ENCODE measurements around the gene CACNG4.

CACNG4 gene

DNA sequence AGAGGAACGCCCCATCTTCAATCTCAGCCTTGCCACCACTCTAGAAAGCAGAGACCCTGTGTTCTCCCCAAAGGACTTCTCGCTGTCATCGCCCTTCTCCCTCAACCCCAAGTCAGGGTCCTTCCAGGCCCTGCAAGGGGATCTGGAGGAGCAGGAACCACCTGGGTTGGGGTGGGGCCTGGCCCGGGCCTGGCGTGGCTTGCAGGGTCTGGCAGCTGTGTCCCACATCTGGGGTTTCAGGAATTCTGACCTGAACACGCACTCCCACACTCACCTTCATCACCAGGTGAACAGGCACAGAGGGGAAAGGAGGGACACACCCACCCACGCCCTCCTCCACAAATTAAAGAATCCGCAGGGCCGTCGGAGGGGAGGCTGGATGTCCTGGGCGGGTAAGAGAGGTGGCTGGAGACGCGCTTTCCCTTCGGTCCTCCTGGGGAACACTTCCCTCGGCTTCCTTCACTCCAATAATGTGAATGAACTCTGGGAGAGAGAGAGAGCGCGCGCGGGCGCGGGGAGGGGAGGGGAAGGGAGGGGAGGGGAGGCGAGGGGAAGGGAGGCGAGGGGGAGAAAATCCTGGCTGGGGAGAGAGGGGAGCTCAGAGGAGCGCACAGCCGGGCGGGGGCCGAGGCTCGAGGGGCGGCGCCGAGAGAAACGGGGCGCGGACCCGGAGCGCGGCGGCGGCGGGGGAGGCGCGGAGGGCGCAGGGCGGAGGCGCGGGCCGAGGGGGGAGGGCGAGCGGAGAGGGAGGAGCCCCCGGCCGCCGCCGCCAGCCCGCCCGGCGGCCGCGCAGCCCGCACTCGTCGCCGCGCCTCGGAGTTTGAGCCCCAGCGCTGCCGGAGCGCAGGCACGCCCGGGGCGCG is at the start of gene CACNG4:
Gene CACNG4, plus strand, starts transcription at position 799 of the 863 bp plus-strand sequence. CDS start 205 bp downstream, outside the sequence.
- no peak for DNase-seq (ENCODE audit: low spot score)

DNA sequence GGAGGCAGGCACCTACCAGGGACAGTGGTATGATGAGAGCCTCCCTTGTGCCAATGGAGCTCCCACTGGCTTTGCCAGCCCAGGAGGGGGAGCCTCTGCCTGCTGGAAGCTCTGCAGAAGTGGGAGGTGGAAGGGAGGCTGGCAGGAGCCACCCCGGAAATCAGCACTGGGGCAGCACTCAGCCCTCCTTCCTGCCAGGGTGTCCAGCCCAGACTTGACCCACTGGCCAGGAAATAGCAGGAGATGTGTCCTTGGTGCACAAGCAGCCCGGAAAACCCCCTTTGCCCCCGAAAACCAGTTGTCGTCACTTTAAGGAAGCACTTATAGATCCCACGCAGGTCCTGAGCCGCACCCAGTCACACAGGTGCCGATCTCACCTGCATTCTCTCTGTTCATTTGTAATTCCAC is 49.3 kb upstream of the CACNG4 start:
- peak; percentile 56 for DNase-seq (ENCODE audit: low spot score)

DNA sequence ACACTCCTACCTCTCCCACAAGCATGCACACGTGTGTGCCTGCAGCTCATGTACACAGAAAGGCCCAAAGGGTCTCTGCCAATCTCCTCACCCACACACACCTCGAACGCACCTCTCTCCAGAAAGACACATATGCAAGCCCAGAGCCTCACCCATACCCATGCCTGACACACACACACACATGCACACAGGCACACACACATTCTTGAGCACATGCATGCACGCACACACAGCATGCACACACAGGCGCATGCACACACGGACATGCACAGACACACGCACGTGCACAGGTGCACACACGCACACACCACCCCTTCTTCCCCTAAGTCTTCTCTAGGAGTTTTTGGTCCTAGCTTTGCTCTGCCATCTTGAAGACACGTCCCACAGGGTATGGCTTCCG is 48.7 kb upstream of the CACNG4 start:
- DNase-seq (ENCODE audit: low spot score): no peak

DNA sequence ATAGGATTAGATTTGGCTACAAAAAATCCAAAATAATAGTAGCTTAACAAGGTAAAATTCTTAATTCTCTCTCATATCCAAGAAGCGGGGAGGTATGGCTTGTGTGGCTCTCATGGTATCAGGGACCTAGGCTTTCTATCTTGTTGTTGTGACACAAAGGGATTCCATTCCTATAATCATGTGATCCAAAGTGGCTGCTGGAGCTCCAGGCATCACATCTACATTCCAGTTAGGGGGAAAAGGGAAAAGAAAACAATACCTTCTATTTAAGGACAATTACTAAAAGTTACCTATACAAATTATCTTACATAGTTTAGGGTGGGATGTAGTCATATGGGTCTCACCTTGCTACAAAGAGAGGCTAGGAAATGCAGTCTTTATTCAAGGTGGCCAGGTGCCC is 47.6 kb upstream of the CACNG4 start:
- no peak for DNase-seq (ENCODE audit: low spot score)

DNA sequence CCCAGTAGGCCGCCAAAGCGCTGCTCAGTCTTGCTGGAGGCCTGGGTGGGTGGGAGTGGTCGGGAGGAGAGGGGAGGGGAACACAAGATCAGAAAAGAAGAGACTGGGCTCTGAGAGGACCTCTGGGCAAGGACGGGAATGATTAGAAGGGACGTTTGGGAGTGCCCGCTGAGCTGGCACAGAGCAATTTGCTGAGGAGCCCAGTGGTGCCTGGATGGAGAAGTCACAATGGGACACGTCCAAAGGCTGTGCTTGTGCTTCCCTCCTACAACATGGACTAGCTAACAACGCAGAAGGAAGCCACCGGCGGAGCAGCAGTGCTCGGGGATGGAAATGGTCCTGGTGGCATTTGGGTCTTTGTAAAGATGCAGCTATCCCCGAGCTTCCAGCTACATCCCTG is 45.6 kb upstream of the CACNG4 start:
- DNase-seq (ENCODE audit: low spot score): no peak

DNA sequence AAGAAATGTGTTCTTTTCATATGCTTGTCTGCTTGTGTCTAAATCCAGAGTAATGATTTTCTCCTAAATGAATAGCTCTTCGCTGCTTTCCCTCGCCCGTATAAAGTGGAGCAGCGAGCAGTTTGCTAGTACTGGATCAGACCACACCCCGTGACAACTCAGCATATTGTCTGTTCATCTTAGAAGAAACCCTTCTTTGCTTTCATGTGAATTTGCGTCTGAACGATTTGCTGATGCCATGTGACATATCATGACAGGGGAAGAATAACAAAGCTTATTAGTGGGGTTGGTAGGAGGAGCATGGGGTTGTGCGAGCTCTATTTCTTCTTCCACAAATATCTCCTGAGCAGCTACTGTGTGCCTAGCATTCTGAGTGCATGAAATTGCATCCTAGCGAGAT is 44.1 kb upstream of the CACNG4 start:
- DNase-seq (ENCODE audit: low spot score): no peak

DNA sequence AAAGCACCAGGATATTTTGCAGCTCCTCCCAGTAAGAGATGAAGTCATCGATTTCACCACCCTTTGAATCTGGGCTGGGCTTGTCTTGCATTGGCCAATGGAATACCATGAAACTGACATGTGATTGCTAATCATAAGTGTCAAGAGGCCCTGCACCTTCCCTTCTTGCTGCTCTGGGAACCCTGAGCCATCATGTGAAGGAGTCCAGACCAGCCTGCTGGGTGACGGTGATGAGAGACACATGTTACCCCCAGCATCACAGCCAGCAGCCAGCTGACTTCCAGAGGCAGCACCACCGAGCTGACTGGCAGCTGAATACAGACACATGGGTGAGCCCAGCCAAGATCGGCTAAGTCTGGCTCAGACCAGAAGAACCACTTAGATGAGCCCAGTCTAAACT is 43.6 kb upstream of the CACNG4 start:
- no peak for DNase-seq (ENCODE audit: low spot score)

DNA sequence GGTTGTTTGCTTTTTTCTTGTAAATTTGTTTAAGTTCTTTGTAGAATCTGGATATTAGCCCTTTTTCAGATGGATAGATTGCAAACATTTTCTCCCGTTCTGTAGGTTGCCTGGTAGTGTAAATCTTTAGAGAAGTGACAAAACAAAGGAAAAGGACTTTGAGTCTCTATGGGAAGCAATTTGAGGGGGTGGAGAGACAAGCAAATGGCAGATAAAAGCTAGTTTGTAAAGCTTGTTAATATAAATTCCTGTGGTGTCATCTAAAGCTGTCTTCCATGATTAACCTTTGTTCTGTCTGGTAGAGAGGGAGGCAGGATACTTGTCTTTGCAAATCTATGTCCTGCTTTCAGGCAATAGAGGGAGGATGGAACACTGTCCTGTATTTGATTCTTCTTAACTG is 40.6 kb upstream of the CACNG4 start:
- no peak for DNase-seq (ENCODE audit: low spot score)

DNA sequence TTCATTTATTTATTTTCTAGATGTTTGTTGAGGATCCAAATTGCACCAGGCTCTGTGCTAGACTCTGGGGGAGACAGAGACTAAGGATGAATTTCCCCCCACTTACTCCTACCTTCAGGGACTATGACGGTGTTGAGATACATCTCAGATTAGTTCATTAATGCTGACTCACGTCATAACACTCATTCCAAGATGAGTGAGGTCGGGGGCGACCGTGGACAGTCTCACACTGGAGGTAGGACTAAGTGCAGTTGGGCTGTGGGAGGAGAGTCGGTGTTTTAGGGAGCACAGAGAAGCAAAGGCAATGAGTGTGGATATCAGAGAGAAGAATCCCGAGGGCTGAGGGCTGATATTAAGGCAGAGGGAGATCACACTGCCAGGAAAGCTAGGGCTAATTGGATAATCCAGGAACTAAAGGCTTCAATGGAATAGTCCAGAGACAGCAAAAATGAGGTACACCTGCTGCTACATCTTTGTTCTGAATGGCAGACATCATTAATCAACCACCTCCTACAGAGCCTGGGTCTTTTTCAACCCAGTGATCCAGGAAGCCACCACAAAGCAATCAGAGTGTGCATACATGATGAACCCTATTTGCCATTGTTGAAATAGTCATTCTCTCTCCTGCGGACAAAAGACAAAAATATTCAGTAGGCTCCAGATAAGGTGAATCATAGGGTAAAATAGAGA is 38.6 kb upstream of the CACNG4 start:
- DNase-seq (ENCODE audit: low spot score): no peak

DNA sequence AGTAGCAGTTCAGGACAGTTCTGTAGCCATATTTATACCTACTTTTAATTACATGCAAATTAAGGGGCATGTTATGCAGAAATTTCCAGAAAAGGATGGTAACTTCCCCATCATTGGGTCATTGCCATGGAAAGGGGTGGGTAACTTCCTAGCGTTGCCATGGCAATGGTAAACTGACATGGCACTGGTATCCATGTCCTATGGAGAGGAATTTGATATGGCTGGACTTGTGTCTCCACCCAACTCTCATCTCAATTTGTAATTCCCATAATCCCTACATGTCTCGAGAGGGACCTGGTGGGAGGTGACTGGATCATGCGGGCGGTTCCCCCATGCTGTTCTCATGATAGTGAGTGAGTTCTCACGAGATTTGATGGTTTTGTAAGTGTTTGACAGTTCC is 35.6 kb upstream of the CACNG4 start:
- DNase-seq (ENCODE audit: low spot score): no peak

DNA sequence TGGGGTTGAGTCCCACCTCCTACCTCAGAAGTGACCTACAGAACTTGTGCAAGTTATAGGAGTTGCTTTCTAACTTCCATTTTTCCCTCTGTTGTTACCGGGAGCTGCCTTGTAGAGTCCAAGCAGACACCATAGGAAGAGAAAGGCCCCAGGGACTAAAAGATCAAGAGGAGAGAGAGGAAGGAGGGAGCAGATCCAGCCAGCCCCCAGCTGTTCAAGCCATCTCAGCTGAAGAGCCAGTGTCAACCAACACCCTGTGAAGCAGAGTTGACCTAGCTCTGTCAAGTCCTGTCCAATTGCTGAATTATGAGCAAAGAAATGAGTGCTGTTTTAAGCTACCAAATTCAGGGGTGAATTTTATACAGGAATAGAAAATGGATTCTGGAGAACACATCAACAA is 34.9 kb upstream of the CACNG4 start:
- DNase-seq (ENCODE audit: low spot score): no peak

DNA sequence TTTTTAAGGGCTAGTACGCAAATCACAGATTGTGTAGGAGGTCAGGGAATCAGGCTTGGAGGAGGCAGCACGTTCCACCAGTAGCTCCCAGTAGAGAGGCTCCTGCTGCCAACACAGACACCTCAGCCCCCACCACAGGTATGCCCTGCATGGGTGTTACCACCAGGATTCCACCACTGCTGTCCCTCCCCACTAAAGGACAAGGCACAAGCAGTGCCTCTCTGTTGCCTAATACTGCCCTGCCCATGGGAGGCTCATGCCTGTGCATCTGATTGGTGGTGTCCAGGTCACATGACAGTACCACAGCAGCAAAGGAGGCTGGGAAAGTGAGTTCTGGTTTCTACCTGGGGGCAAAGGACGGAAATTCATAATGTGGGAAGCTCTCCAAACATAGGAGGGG is 33.6 kb upstream of the CACNG4 start:
- DNase-seq (ENCODE audit: low spot score): no peak

DNA sequence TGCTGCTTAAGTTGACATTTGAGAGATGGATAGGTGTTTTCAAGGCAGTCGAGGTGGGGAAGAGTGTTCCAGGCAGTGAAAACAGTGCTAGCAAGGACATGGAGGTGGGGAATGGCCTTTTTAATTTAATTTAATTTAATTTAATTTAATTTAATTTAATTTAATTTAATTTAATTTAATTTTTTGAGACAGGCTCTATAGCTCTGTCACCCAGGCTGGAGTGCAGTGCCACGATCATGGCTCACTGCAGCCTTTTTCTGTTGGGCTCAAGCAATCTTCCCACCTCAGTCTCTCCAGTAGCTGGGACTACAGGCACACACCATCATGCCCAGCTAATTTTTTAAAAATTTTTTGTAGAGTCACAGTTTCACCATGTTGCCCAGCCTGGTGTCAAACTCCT is 32.2 kb upstream of the CACNG4 start:
- no peak for DNase-seq (ENCODE audit: low spot score)

DNA sequence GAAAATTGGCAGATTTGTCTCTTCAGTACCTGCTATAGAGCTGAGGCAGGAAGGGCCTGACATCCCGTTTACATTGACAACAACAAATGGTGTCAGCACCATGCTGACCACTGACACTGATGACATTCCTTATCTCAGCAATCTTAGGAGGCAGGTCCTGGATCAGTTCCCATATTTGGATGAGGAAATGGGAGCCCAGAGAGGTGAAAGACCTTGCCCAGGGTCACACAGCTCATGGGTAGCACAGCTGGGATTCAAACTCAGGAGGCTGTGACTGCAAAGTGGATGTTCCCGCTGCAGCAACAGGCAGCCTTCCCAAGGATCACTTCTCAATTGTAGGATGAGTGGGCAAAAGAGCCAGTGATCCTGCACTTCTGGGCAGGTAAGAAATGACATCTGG is 30.5 kb upstream of the CACNG4 start:
- DNase-seq (ENCODE audit: low spot score): no peak

DNA sequence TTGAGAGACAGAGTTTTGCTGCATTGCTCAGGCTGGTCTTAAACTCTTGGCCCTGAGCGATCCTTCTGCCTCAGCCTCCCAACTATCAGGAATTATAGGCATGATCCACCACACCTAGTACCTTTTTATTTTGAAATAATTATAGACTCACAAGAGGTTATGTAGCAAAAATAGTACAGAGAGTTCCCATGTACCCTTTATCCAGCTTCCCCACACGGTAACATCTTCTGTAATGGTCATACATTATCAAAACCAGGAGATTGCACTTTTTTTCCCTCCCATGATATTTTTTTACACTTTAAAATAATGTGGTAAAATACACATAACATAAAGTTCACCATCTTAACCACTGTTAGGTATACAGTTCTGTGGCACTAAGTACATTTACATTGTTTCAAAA is 28.8 kb upstream of the CACNG4 start:
- no peak for DNase-seq (ENCODE audit: low spot score)

DNA sequence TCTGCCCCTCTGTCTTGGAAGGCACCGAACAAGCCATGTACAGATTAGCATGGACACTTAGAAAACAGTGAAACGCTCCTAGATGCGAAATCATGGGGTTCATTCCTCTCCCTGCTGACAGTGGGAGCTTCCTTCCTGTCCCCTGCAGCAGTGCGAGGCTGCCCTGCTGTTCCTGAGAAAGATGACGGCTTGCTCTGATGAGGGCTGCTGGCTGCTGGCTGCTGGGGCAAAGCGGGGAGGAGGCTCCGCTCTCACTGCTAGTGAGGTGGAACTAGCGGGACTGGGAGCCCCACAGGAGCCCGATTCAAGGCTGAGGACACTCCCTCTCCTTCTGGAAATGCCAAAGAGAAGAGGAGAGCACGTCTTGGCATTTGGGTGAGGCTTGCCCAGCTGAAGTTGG is 25.9 kb upstream of the CACNG4 start:
- DNase-seq (ENCODE audit: low spot score): no peak

DNA sequence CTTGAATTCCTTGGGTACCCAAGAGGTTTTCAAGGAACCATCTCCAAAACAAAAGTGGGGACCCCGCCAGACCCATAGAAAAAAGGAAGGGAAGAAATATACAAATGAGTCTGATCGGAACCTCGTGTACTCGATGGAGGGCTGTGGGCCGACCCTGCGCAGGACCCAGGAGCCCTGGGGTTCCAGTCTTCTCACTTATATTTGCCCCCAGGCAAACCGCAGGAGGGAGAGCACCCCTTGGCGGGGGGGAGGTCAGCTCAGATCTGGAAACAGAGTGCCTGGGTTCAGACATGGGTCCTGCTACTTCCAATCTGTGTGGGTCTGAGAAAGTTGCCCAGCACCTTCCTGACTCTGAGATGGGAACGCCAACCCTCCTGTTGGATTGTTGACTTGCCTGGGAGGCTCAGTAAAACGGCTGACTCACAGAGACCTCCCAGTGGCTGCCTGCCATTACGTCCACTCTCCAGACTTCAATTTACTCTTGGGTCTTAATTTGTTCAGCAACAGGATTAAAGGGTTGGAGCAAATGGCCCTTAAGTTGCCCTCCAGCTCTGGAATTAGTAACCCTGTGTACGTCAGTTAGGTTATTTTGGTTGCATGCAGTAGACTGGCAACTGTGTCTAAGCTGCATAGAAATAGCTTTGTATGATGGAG is 24.9 kb upstream of the CACNG4 start:
- DNase-seq (ENCODE audit: low spot score): no peak

DNA sequence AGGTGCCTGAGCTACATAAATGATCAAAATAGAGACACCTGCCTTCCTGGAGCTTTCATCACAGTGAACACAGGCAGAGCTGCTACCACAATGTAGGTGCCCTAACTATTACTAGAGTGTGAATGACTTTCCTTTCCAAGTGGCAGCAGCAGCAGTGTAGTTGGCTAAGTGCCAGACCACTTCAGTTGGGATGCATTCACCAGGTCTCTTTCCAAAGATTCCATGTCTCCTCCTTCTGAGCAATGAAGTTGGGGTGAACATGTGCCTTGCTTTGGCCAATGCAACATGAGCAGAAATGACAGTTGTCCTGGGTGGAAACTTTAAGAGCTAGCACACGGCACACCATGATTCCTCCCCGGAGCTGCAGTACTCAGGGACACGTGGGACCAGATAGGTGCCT is 23.3 kb upstream of the CACNG4 start:
- no peak for DNase-seq (ENCODE audit: low spot score)

DNA sequence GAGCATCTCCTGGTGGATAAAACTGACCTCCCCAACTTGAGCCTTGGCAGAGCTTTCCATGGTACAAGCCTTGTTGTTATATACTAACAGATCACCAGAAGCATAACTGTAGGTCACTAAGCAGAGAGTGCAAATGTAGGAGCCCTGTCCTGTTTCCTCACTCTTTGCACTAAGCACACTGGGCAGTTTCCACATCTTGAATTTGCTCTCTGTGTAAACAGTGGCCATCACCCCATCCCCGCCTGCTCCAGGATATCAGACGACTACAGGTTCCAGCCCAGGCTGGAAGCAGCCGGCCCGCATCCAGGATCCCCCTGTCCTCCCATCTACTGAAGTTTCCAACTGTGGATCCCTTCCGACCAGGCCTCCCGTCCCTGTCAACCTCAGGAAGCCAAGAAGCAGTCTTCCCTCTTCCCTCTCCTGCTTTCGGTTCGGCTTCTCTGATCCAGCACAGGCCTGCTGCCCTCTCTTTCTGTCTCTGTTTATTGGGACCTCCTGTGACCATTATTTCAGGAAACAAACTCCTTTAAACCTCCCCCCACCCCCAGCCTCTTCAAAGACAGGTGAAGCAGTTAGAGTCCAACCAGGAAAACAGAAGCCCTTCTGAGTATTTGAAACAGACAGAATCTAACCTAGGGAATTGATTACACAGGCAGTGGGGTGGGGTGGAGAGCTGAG is 22.6 kb upstream of the CACNG4 start:
- no peak for DNase-seq (ENCODE audit: low spot score)

DNA sequence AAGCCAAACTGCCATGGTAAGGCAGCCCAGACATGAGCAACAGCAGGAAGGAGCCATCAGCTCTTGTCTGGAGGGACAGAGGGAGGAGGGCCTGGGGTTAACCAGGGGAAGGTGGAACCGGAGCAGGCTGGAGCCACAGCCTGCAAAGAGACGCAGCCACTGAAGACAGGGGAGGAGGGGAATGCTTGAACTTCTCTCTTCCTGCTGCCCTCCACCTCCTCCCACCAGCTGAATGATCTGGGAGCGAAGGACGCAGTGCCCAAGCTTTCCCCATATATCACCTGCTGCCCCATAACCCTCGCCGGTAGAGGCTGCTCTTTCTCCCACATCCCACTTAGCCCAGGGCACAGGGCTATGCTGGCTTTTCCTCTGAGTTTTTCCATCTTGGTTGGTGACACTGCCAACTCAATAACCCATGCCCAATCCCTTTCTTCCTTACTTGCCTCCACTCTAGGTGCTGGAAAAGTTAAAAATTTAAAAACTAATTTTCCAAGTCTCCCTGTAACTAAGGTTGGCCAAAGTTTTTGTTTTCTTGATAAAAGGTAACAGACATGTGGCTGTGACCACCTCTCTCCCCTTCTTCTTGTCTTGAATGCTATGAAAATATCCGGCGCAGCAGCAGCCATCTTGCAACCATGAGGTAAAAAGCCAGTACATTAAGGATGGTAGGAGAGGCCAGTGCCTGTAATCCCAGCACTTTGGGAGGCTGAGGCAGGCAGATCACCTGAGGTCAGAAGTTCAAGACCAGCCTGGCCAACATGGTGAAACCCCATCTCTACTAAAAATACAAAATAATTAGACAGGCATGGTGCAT is 21.8 kb upstream of the CACNG4 start:
- no peak for DNase-seq (ENCODE audit: low spot score)

DNA sequence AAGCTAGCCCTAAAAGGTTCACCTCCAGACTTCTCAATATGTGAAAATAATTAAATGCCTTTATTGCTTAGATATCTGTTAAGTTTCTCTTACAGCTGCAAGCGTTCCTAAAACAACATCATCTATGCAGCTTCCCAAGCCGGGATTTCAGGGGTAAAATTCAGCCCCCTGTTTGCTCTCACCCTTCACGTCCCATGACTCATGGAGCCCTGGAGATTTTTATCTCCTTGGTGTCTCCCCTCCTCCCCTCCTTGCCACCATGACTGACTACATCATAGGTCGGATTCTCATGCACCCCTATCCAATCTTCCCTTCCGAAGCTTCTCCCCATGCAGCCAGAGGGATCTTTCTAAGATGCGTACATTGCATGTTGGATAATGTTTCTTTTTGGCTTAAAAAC is 21.0 kb upstream of the CACNG4 start:
- DNase-seq (ENCODE audit: low spot score): no peak

All from LoVo (cell line).